GM10847 (cell line): Measurements from ENCODE around the gene NRXN2.

Source experiments
- POLR2A ChIP-seq: IDR thresholded peaks from 2 replicates; pipeline ENCODE4 v1.6.1; 2011; ENCODE audit not compliant: insufficient read length; ENCODE audit errors: extremely low read depth

The NRXN2 gene

DNA sequence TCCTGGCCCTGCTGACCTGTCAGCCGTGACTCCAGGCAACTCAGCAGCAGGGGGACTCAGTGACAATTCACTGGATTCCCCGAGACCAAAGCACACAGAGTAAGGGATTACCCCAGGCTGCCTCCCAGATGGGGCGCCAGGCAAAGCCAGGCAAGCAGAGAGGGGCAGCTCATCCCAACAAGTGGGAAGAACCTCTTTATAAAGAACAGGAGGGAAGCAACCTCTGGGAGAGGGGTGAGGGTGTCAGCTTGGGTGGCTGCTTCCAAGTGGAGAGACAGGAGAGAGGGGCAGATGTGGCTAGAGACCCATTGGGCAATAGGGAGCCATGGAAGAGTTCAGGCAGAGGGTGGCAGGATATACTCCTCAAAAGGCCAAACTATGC is 130.8 kb downstream of the NRXN2 start:
- TF ChIP-seq POLR2A, result no peak

DNA sequence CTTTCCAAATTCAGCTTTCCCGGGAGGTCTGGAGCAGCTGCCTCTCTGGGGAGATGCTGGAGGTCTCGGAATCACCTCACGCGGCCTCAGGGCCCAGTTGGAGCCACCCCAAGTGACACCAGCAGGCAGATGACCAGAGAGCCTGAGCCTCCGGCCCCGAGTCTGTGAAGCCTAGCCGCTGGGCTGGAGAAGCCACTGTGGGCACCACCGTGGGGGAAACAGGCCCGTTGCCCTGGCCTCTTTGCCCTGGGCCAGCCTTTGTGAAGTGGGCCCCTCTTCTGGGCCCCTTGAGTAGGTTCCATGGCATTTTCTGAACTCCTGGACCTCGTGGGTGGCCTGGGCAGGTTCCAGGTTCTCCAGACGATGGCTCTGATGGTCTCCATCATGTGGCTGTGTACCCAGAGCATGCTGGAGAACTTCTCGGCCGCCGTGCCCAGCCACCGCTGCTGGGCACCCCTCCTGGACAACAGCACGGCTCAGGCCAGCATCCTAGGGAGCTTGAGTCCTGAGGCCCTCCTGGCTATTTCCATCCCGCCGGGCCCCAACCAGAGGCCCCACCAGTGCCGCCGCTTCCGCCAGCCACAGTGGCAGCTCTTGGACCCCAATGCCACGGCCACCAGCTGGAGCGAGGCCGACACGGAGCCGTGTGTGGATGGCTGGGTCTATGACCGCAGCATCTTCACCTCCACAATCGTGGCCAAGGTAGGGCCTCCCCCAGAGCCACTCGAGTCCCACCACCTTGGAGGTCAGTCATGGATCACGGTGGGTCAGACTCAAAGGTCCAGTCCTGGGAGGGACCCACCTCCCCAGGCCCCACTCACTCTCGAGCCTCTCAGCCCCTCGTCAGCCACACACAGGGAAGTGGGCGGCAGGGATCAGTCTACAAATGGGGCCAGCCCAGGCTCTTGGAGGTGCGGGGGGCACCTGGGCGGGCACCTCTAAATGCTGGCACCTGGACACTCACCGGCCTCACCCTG is 131.5 kb downstream of the NRXN2 start:
- no peak for TF ChIP-seq POLR2A

- no peak for TF ChIP-seq POLR2A
Observed at GRCh38 chr11:64590763-64591221, 132.2 kb downstream of the NRXN2 start, which contains the start of gene SLC22A12. Gene SLC22A12, plus strand, starts transcription at chr11:64591220. Its CDS starts 337 bp downstream, at chr11:64591557.

DNA sequence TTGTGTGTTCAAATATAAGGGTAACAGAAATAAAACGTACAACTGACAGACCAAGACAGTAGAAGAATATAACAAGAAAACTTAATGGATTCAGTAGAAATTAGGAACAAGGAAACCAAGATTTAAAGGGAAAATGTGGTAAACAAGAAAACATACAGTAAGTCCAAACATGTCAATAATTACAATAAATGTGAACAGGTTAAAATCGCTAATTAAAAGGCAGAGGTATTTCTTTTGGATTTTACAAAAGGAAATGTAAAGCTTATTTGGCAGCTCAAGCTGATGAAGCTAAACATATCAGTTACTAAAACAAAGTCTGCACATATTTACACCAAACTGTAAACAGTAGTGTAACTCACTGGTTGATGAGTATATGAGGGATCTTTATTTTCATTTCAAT is 134.3 kb downstream of the NRXN2 start:
- TF ChIP-seq POLR2A, result no peak

DNA sequence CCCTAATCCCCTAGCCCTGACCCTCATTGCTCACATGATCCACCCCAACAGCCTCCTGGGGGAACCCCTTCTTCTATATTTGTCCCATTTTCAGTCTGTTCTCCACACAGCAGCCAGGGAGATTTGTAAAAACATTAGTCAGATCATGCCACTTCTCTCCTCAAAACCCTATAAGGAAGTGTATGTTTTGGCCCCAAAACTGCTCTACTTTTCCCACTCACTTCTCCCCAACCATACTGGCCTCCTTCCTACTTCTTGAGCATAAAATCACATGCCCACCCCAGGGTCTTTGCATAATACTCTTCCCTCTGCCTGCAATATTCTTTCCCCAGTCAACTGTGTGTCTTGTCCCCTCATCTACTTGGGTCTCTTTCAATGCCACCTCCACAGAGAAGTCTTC is 136.6 kb downstream of the NRXN2 start:
- no peak for TF ChIP-seq POLR2A

GRCh38 chr11:64585150-64585549 is 137.8 kb downstream of the NRXN2 start:
- TF ChIP-seq POLR2A, result no peak

GRCh38 chr11:64583296-64584262 is 139.4 kb downstream of the NRXN2 start:
- TF ChIP-seq POLR2A, result no peak

GRCh38 chr11:64582885-64583284 is 140.1 kb downstream of the NRXN2 start:
- TF ChIP-seq POLR2A, result no peak

GRCh38 chr11:64581057-64581523 is 141.9 kb downstream of the NRXN2 start:
- TF ChIP-seq POLR2A, result no peak

- TF ChIP-seq POLR2A, result no peak
Observed at GRCh38 chr11:64580412-64580811, 142.6 kb downstream of the NRXN2 start.

GRCh38 chr11:64577202-64577601 is 145.8 kb downstream of the NRXN2 start:
- no peak for TF ChIP-seq POLR2A

DNA sequence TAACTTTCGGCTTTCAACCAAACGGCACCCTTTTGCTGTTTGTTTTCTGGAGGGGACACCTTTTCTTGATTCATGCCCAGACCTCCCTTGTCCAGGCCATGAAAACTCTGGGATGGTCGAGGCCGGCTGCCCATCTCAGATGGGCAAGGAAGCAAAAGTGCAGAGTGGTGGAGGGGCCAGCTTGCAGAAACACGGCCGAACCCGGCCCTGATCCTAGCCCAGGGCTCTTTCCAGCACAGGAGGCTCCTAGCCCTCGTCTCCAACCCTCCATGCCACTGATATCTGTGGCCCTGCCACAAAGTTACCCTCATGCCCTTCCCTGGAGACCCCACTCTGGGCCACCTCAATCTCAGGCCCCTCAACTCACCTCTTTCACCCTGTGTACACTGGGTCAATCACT is 150.9 kb downstream of the NRXN2 start:
- TF ChIP-seq POLR2A, result no peak

GRCh38 chr11:64571410-64572091 is 151.4 kb downstream of the NRXN2 start:
- no peak for TF ChIP-seq POLR2A

DNA sequence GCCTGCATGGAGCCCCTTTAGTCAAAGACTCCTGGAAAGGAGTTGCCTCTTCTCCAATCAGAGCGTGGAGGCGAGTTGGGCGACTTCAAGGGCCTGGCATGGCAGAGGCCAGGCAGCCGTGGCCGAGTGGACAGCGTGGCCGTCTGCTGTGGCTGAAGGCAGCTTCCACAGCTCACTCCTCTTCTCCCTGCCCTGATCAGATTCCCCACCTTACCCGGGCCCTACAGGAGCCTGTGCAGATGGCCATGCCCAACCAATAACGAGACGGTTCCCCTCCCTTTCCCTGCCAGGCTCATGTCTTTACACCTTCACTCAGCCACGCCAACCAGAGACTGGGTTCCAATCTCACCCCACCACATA is 152.0 kb downstream of the NRXN2 start:
- no peak for TF ChIP-seq POLR2A

DNA sequence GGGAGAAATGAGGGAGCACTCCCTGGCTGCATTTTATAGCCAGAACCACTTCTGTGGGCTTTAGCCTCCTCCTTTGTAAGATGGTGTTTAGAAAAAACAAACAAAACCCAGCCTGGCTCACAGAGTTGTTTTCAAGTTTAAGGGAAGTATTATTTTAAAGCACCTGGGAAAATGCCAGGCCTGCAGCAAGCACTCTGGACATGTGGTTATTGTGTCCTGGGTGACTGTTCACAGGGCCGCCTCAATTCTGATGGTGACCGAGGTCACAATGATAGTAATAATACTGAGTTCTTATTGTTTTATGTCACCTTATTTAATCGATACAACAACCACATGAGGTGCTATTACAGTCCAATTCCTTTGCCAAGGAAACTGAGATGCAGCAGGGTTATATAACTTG is 152.7 kb downstream of the NRXN2 start:
- TF ChIP-seq POLR2A, result no peak
